Suppressor macrophage treated with lipopolysaccharide for 4 hours (primary cell): Measurements from ENCODE around the gene GPR137C.
"Not testable (repeated sequence)": the region's sequence is repeated elsewhere in the genome, so short reads cannot be mapped to it uniquely, and the experiment has no call there.

Experiments
- DNase-seq: peaks from one replicate; pipeline ENCODE4 v3.0.0-alpha.2; 2020

The GPR137C gene

GRCh38 chr14:52552063-52552988 lies at the start of gene GPR137C, which contains the start of gene TXNDC16:
Gene GPR137C (plus strand): TSS chr14:52552836. CDS start chr14:52553148, 312 bp downstream.
Gene TXNDC16 (minus strand): TSS chr14:52552505. CDS start chr14:52543557, 8,948 bp downstream.
- peak; percentile 100 for DNase-seq

GRCh38 chr14:52513249-52513648 lies 39.4 kb upstream of the GPR137C start:
- DNase-seq: no peak

- no peak for DNase-seq
These were observed 38.4 kb upstream of the GPR137C start for GRCh38 chr14:52514046-52514811.

- no peak for DNase-seq
These were observed 30.6 kb upstream of the GPR137C start for GRCh38 chr14:52522033-52522432.

GRCh38 chr14:52522581-52523345 lies 29.9 kb upstream of the GPR137C start:
- DNase-seq: no peak

- DNase-seq: no peak
These were observed 25.6 kb upstream of the GPR137C start for GRCh38 chr14:52527052-52527451.

- no peak for DNase-seq
These were observed 21.2 kb upstream of the GPR137C start for GRCh38 chr14:52531481-52531880.

- DNase-seq: no peak
These were observed 16.4 kb upstream of the GPR137C start for GRCh38 chr14:52536269-52536668.

GRCh38 chr14:52538623-52539022 lies 14.0 kb upstream of the GPR137C start:
- DNase-seq: peak; percentile 52

GRCh38 chr14:52545584-52546317 lies 6.9 kb upstream of the GPR137C start:
- DNase-seq: no peak

GRCh38 chr14:52546318-52546670 lies 6.3 kb upstream of the GPR137C start:
- no peak for DNase-seq

GRCh38 chr14:52547027-52547426 lies 5.6 kb upstream of the GPR137C start:
- no peak for DNase-seq

GRCh38 chr14:52547526-52547925 lies 5.1 kb upstream of the GPR137C start:
- DNase-seq: no peak

- DNase-seq: no peak
These were observed 2.0 kb upstream of the GPR137C start for GRCh38 chr14:52550661-52551060.

GRCh38 chr14:52551205-52551604 lies 1.4 kb upstream of the GPR137C start:
- DNase-seq: no peak

- peak; percentile 23 for DNase-seq
These were observed 957 bp upstream of the GPR137C start for GRCh38 chr14:52551696-52552062.

- peak; percentile 19 for DNase-seq
These were observed 500 bp downstream of the GPR137C start for GRCh38 chr14:52553002-52553670.

GRCh38 chr14:52553671-52554575 lies 1.3 kb downstream of the GPR137C start:
- DNase-seq: peak; percentile 79

- DNase-seq: no peak
These were observed 6.1 kb downstream of the GPR137C start for GRCh38 chr14:52558688-52559087.

GRCh38 chr14:52563120-52563519 lies 10.5 kb downstream of the GPR137C start:
- no peak for DNase-seq

GRCh38 chr14:52568454-52568853 lies 15.8 kb downstream of the GPR137C start:
- DNase-seq: not testable (repeated sequence)
